HG02885 (cell line): ENCODE data around the gene ADAM33.

Experiments
- ATAC-seq: cut with Tn5 transposase; IDR thresholded peaks from one replicate; pipeline ENCODE4 v1.9.1; 2021; ENCODE audit warnings: mild to moderate bottlenecking; ENCODE audit not compliant: unreplicated experiment, poor library complexity

ADAM33 gene

DNA sequence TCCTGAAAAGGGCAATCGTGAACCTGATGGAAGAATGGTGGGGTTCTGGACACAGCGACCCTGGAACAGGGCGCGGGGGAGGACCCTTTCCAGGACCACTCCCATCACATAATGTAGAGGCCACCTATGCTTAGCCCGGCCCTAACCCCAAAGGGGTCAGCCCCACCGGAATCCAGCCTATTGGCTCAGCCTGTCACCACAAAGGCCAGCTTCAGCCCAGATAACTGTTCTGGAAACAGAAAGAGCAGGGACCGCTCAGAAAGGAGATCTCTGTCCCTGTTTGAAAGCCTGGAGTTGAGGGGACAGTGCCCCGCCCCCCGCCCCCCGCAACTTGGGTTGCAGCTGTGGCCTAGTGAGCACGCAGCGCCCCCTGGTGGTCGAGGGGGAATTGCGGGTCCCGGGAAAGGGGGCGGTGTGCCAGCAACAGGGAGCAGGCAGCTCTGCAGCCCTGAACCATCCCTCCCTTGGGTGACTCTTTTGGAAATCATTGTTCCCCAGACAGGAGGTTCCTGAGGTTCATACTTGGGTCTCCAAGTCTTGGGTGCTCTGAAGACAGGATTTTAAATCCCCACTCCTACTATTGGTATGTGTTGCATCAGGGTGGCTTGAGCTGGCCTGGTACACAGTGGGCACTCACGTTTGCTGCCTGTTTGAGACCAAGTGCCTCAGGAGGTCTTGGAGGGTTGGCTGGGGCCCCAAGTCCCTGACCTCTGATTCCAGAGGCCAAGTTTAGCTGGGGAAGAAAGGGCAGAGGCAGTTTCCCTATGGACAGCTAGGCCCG lies 29.1 kb upstream of the ADAM33 start:
- no peak for ATAC-seq

- no peak for ATAC-seq
These were observed 28.2 kb upstream of the ADAM33 start for GRCh38 chr20:3710011-3710466.

GRCh38 chr20:3707508-3707899 lies 25.7 kb upstream of the ADAM33 start:
- no peak for ATAC-seq

DNA sequence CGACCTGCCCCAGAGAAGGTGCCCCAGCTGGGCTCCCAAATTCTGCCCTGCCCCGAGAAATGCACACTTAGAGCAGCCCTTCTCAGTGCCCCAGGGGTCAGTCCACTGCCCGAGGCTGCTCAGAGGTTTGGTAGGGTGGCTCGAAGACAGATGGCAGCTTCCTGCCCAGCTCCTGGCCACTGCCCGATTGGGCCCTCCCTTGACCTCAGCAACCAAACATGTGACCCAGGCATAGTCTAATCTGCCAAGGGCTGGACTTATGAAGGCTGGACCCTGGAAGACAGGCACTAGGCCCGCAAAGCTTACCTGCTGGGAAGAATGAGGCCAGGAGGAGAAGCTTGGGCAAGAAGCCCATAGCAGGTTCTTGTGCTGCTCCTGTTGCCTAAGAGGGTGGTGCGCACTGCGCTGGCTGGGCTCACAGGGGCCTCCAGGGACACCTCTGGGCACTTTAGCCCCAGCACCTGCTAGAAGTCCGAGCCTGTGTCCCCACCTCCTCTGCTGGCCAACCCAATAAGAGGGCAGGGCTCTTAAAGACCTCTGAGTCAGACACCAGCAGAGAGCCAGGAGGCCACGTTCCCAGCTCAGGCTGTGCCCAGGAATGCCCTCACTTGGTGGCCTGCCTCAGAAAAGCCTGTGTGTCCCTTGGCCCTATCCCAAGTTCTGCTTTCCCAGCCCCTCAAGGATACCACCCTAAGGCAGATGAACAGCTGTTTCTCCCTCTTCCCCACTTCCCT lies 25.1 kb upstream of the ADAM33 start:
- ATAC-seq = no peak

GRCh38 chr20:3705970-3706739 lies 24.3 kb upstream of the ADAM33 start:
- no peak for ATAC-seq

DNA sequence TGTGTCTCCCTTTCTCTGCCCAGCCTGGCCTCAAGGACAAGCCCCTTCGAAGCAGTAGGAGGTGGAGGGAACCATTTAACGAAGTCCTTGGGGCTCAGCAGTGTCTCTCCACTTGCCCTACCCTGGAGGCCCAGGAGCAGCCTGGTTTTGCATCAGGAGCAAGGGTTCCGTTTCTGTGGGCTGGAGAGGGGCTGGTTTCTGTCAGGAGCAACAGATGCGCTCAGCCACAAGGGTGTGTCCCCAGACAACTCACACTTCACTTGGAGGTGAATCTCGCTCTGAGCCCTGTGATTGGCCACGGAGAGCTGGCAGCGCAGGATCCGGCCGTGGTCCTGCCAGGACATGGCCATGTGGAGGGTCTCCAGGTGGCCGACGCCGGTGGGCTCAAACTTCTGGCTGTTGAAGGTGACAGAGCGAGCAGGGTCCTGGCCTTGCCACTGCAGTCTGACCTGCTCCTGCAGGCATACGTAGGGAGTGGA lies 23.7 kb upstream of the ADAM33 start:
- ATAC-seq = no peak

- no peak for ATAC-seq
These were observed 22.3 kb upstream of the ADAM33 start for GRCh38 chr20:3704087-3704486.

DNA sequence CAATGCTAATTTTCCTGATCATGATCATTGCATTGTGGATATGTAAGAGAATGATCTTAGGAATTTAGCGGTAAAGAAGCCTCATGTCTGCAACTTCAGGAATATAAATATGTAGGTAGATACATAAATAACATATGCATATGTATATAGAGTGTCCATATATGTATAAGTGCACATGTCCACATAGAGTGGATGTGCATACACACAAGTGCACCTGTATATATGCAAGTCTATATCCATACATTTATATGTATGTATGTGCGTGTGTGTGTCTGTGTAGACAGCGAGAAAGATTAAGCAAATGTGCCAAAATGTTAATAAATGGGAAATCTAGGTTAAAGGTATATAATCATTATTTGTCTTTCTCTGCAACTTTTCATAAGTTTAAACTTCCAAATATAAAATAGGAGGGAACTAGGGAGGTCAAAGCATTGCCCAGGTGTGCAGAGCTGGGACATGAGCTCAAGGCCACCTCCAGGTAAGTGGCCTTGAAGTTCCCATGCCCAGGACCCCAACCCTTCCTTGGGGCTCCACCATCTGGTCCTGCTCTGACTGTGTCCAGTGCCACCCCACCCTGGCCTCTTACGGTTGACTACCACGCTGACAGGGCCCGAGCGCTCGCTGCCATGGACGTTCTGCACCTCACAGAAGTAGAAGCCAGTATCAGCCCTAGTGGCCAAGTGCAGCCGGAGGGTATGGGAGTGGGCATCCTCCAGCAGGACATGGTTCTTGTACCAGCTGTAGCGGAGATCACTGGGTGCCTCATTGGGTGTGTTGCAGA lies 21.0 kb upstream of the ADAM33 start:
- ATAC-seq = no peak

DNA sequence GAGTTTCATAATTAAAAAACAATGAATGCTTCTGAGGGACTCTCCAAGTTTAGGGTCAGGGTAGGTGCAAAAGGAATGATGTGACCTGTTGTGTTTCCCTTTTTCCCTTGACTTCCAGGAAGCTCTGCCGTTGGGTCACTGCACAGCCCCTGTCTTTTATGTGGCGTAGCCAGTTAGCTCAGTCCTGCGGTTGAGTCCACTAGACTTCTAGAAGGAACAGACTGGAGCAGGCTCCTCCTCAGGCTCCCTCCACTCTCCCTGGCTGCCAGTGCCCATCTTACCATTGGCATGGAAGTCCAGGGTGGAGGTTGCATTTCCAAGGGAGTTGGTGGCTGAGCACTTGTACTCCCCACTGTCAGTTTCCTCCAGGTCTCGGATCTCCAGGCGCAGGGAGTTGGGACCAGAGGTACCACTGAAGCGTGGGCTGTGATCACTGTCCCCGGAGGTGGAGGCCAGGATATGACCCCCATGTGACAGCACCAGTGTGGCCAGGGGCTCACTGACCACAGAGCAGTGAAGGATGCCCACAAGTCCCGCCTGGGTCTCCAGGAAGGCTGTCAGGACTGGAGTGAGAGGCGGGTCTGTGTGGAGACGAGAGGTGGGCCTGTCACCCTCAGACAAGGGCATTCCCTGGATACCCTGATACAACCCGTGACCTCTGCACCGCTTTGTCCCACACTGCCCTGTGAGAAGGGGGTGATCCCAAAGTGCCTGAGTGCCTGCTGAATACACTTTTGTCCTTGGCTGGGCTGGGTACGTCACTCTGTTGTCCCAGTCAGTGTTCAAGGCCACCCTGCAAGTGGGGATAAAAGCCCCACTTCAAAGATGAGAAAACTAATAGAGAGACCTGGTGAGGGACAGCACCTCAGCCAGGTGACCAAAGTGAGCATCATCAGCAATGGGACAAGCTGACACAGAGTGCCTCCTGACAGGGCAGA lies 19.5 kb upstream of the ADAM33 start:
- no peak for ATAC-seq

DNA sequence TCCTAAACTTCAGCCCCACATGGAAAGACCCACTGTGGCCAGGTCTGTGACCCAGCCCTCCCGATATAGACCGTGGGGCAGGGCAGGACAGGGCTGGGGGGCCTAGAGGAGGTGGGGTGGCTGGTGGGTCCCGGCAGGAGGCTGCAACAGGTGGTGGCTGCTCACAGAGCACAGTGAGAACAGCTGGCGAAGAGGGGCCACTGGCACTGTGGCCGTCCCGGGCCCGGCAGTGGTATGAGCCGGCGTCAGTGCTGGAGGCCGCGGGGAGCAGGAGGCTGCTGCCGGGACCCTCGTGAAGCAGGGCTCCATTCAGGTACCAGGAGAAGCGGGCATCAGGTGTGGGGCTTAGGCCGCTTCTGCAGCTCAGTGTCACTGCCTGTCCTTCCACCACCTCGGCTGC lies 17.2 kb upstream of the ADAM33 start:
- no peak for ATAC-seq

- no peak for ATAC-seq
These were observed 16.8 kb upstream of the ADAM33 start for GRCh38 chr20:3698591-3699001.

DNA sequence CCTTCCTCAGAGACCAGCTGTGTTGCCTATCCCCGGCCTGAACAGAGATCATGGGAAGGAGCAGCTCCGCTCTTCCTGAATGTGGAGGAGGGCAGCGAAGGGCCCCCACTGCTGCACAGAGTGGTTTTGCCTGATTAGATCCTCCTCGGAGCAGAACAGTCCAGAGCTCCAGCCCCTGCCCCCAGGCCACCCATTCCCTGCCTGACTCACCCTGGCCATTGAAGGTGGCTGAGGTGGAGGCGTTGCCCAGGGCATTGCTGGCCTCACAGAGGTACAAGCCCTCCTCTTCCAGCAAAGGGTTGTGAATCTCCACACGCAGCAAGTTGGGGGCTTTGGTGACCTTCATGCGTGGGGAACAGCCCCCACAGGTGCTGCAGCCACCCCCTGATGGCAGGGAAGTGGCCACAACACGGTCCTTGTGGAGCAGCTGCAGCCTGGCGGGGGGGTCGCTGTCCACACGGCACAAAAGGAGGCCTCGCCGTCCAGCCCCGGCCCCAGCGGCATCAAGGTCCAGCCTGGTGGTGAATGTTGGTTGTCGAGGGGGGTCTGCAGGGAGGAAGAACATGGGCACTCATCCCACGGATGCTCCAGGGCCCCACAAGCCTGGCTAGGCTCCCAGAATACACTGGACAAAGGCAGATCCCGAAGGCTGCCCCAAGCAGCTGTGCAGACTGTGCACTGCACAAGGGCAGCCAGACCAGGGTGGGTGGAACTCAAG lies 15.9 kb upstream of the ADAM33 start:
- ATAC-seq = no peak

DNA sequence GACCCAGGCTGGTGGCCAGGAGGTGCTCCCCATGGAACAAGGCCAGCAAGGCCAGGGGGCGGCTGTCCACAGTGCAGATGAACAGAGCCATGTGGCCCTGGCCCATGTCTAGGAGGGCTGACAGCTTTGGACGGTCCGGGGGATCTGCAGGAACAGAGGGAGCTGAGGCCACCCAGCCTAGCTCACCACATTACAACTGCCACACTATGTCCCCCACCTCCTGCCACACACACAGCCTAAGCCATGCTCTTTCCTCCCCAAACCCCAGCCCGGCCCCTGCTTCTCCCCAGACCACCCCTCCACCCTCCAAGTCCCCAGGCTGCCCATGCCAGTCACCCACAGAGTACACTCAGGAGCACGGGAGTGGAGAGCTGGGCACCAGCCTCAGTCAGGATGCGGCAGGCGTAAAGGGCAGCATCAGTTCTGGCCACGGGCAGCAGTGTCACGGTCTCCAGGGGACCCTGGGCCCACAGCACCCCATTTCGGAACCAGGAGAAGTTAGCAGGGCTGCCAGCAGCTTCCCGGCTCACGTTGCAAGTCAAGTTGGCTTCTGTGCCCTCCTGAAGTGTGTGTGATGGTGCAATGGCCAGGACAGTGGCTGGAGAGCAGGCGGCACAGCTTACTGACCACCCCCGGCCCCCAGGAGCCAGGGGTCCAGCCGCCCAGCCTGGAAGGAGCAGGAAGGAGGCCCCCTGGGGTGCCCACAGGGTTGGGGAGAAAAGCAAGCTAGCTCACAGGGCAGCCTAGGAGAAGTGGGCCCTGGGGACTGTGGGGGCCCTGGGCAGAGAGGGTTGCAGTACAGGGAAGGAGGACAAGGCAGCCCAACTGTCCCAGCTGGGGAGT lies 15.2 kb upstream of the ADAM33 start:
- ATAC-seq = no peak

DNA sequence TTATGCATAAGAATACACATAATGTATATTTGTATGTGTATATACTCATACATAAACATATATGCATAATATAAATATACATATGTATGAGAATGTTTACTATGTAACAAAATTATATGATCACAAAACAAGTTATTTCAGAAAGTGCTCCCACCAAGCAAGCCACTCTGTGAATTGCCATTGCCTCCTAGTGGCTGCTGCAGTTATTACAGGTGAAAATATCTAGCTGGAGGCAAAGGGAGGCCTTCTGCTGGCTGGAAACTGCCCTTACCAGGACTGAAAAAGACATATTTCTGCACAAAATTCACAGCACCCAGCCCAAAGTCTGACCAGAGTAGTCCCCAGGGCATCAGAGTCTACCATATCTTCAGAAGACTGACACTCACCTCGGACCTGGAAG lies 14.4 kb upstream of the ADAM33 start:
- ATAC-seq = no peak

GRCh38 chr20:3694864-3695263 lies 13.1 kb upstream of the ADAM33 start:
- ATAC-seq = no peak

DNA sequence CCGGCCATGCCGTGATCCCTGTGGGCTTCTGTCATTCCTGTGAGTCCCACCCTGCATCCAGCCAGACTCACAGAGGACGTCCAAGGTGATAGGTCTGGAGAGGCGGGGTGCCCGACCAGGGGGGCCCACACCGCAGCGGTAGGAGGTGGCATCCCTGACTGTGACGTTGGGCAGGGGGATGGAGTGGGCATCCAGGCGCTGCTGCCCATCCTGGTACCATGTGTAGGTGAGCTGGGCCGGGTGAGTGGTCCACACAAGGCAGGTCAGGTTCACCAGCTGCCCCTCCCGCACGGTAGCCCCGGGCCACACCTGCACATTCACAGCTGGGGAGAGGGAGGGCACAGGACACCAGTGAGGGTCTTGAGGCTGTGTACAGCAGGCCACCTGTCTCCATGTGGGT lies 11.6 kb upstream of the ADAM33 start:
- no peak for ATAC-seq

DNA sequence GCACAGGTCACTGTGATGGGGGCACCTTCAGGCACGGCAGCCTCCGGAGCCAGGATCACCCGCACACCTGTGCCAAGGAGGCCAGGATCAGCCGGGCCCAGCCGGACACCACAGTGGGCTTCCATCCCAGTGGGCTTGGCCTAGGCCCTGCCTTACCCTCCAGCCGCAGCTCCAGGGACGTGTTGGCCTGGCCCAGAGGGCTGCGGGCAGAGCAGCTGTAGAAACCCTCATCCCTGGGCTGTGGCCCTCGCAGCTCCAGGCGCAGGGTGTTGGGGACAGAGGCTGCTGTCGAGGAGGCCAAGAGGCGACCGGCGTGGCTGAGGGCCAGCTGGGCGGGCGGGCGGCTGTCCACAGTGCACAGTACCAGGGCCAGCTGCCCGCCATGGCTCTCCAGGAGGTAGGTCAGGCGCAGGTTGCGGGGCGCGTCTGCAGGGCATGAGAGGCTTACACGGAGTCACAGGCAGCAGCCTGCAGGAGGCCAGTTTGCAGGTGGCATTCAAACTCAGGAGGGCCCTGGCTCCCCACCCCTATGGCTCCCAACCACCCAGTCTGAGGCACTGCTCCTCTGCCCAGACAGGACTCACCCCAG lies 11.0 kb upstream of the ADAM33 start:
- ATAC-seq = no peak
